ENCODE results near the gene SLC8B1. TPM values are rescaled to one million over a fixed set of nuclear protein-coding genes. Genes with fewer than 3 reads are reported as not detected.

Gene SLC8B1
- total RNA-seq, 1 donor from 2014 or later: 41.9 TPM

- intact Hi-C loops (cut with micrococcal nuclease): no loop called here
Measured at GRCh38 chr12:113271853-113272561, 62.9 kb downstream of the SLC8B1 start.

GRCh38 chr12:113271466-113271852 is 63.5 kb downstream of the SLC8B1 start:
- intact Hi-C loops (cut with micrococcal nuclease): no loop called here

- intact Hi-C loops (cut with micrococcal nuclease): no loop called here
Measured at GRCh38 chr12:113270709-113271009, 64.2 kb downstream of the SLC8B1 start.

GRCh38 chr12:113269257-113269943 is 65.5 kb downstream of the SLC8B1 start:
- intact Hi-C loops (cut with micrococcal nuclease): no loop called here

GRCh38 chr12:113268621-113269020 is 66.3 kb downstream of the SLC8B1 start:
- intact Hi-C loops (cut with micrococcal nuclease): no loop called here

- intact Hi-C loops (cut with micrococcal nuclease): no loop called here
Measured at GRCh38 chr12:113268136-113268535, 66.8 kb downstream of the SLC8B1 start.

- intact Hi-C loops (cut with micrococcal nuclease): no loop called here
Measured at GRCh38 chr12:113267621-113268020, 67.3 kb downstream of the SLC8B1 start.

GRCh38 chr12:113266106-113266895 is 68.6 kb downstream of the SLC8B1 start:
- intact Hi-C loops (cut with micrococcal nuclease): no loop called here

- intact Hi-C loops (cut with micrococcal nuclease): loop anchor here (2.0 kb wide), 1 partner anchor 67 kb away; no protein-coding TSS in a partner anchor
Measured at GRCh38 chr12:113263431-113263963, 71.4 kb downstream of the SLC8B1 start.

GRCh38 chr12:113262710-113263109 is 72.2 kb downstream of the SLC8B1 start:
- intact Hi-C loops (cut with micrococcal nuclease): loop anchor here (1.0 to 2.0 kb wide), 5 partner anchors 29 to 78 kb away; partner anchors contain the start of gene TPCN1

- intact Hi-C loops (cut with micrococcal nuclease): loop anchor here (1.0 to 2.0 kb wide), 5 partner anchors 29 to 78 kb away; partner anchors contain the start of gene TPCN1
Measured at GRCh38 chr12:113261847-113262470, 73.0 kb downstream of the SLC8B1 start.

GRCh38 chr12:113260636-113261300 is 74.1 kb downstream of the SLC8B1 start:
- intact Hi-C loops (cut with micrococcal nuclease): no loop called here

- intact Hi-C loops (cut with micrococcal nuclease): no loop called here
Measured at GRCh38 chr12:113260127-113260526, 74.8 kb downstream of the SLC8B1 start.

GRCh38 chr12:113257564-113257963 is 77.3 kb downstream of the SLC8B1 start:
- intact Hi-C loops (cut with micrococcal nuclease): no loop called here

- intact Hi-C loops (cut with micrococcal nuclease): no loop called here
Measured at GRCh38 chr12:113254298-113254697, 80.6 kb downstream of the SLC8B1 start.

GRCh38 chr12:113253532-113254285 is 81.2 kb downstream of the SLC8B1 start:
- intact Hi-C loops (cut with micrococcal nuclease): no loop called here

GRCh38 chr12:113252494-113252893 is 82.4 kb downstream of the SLC8B1 start:
- intact Hi-C loops (cut with micrococcal nuclease): no loop called here

GRCh38 chr12:113251404-113252070 is 83.4 kb downstream of the SLC8B1 start:
- intact Hi-C loops (cut with micrococcal nuclease): no loop called here

GRCh38 chr12:113250045-113250444 is 84.9 kb downstream of the SLC8B1 start:
- intact Hi-C loops (cut with micrococcal nuclease): no loop called here

Data from T-helper 1 cell treated with Interleukin-12 subunit alpha and Interleukin-12 subunit beta and Interleukin-4 antibody, amounts not matched to agents 30 ng/mL and 1 ng/mL, for 36 hours (primary cell).